ENCODE results near the gene ZNF488. TPM values are rescaled to one million over a fixed set of nuclear protein-coding genes. Genes with fewer than 3 reads are reported as not detected.
"Not testable (repeated sequence)": the region's sequence is repeated elsewhere in the genome, so short reads cannot be mapped to it uniquely, and the experiment has no call there.

The ZNF488 gene
- total RNA-seq, 4 donors from 2014 or later = 0.21 TPM; not detected in 2

- H3K27ac ChIP-seq = no peak overlapping the region
- no peaks in the 10 kb centered on the region for H3K4me1 ChIP-seq
- DNase-seq = no peak
- no peaks in the 10 kb centered on the region for H3K36me3 ChIP-seq
- H3K4me3 ChIP-seq = no peak overlapping the region
- no peaks in the 10 kb centered on the region for H3K27me3 ChIP-seq
- TF ChIP-seq POLR2A (IDR thresholded peaks at IDR 0.05) = no peak
- no peak for TF ChIP-seq CTCF (IDR thresholded peaks at IDR 0.05)
- intact Hi-C loops (cut with DNase I; ENCODE audit: low total_unique reads) = no loop called here
- no peaks in the 10 kb centered on the region for H3K9me3 ChIP-seq
Measured at GRCh38 chr10:47418321-47418720, 34.2 kb upstream of the ZNF488 start.

- H3K27ac ChIP-seq; intact Hi-C loops (cut with DNase I; ENCODE audit: low total_unique reads): not testable (repeated sequence)
Measured at GRCh38 chr10:47416305-47417218, 32.5 kb upstream of the ZNF488 start.

GRCh38 chr10:47415520-47416304 is 31.6 kb upstream of the ZNF488 start:
- H3K4me3 ChIP-seq = no peak overlapping the region
- no peaks in the 10 kb centered on the region for H3K9me3 ChIP-seq
- no peaks in the 10 kb centered on the region for H3K36me3 ChIP-seq
- H3K27me3 ChIP-seq = no peaks in the 10 kb centered on the region
- TF ChIP-seq POLR2A (IDR thresholded peaks at IDR 0.05) (no peak), CTCF (IDR thresholded peaks at IDR 0.05) (no peak)
- H3K4me1 ChIP-seq = no peaks in the 10 kb centered on the region
- intact Hi-C loops (cut with DNase I; ENCODE audit: low total_unique reads) = no loop called here
- no peak overlapping the region for H3K27ac ChIP-seq
- no peak for DNase-seq

More at GRCh38 chr10:47416305-47417218, 32.5 kb upstream of the ZNF488 start:
- not testable (repeated sequence) for H3K4me3 ChIP-seq, H3K27me3 ChIP-seq, DNase-seq, H3K36me3 ChIP-seq, H3K4me1 ChIP-seq, H3K9me3 ChIP-seq

DNA sequence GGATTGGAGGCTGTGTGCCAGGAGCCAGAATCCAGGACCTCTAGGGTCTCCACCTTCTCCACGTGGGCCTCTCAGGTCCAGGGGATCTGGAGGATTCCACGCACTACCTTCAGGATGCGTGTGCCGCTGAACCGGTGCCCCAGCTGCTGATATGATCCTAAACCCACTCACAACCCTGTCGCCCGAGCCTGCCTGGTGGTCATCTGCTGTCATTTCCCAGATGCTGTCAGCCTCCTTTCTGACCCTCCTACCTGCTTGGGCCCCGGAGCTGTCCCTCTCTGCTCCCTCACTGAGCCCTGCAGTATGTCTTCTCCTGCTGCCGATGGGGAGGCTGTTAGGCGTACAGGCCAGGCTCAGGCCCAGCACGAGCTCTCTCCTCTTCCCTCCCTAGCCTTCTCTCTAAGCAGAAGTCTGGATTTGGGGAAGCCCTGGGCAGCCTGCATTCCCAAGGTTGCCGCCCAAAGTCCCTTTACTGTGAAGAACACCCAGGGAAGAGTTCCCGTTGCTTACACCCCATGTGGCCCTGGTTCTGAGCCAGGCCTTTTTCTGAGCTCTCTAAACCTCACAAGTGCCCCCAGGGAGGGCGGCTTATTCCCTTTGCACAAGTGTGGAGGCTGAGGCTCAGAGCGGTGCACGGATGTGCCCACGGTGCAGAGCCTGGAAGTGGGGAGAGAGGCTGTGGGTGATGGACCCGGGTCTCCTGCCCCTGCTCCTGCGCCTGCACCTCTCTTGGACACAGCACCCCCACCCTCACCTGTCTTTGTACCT is 30.8 kb upstream of the ZNF488 start:
- H3K4me3 ChIP-seq = no peak overlapping the region
- intact Hi-C loops (cut with DNase I; ENCODE audit: low total_unique reads) = no loop called here
- TF ChIP-seq POLR2A (IDR thresholded peaks at IDR 0.05) (no peak), CTCF (IDR thresholded peaks at IDR 0.05) (no peak)
- no peaks in the 10 kb centered on the region for H3K9me3 ChIP-seq
- no peaks in the 10 kb centered on the region for H3K27me3 ChIP-seq
- H3K36me3 ChIP-seq = no peaks in the 10 kb centered on the region
- H3K27ac ChIP-seq = no peak overlapping the region
- H3K4me1 ChIP-seq = no peaks in the 10 kb centered on the region
- peak in 1 of 2 donors; percentile 6 for DNase-seq

DNA sequence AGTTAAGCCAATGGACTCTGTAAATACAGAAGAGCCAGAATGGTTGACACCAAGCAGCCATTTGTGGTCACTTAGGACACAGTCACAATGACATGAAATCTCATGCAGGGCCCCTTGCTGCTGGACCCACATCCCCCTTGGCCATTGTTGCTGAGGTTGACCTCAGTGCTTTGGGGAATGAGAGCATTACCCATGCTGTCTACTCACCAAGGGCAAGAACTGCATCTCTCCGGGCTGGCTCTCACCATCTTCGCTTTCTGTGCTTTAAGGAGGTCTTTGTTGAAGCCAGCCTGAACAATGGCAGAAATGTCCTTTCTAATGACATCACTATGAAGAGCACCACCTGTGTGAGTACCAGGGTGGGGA is 30.1 kb upstream of the ZNF488 start:
- H3K36me3 ChIP-seq = no peaks in the 10 kb centered on the region

More for the DNA sequence above, 30.1 kb upstream of the ZNF488 start:
- intact Hi-C loops (cut with DNase I; ENCODE audit: low total_unique reads) = no loop called here
- no peaks in the 10 kb centered on the region for H3K27me3 ChIP-seq
- no peak for DNase-seq
- TF ChIP-seq CTCF (IDR thresholded peaks at IDR 0.05) (no peak), POLR2A (IDR thresholded peaks at IDR 0.05) (no peak)
- H3K9me3 ChIP-seq = no peaks in the 10 kb centered on the region
- no peaks in the 10 kb centered on the region for H3K4me1 ChIP-seq
- H3K27ac ChIP-seq = no peak overlapping the region
- no peak overlapping the region for H3K4me3 ChIP-seq
